Cardiac muscle cell (in vitro differentiated cells and primary cell): ENCODE measurements around the gene FLNB. TPM values are rescaled to one million over a fixed set of nuclear protein-coding genes. Genes with fewer than 3 reads are reported as not detected.

Source experiments
- DNase-seq, 2 donors: peaks; one replicate each; pipeline versions ENCODE4 v3.0.0 to v3.0.0-alpha.2; 2010 to 2017; ENCODE audit warnings: low read depth in 1 of 2, low spot score in 1 of 2
- H3K27ac ChIP-seq: fragments of 200-600 bp; sonication (generic); 2 replicates; pipeline ENCODE4 v1.5.1; 2016
- H3K27me3 ChIP-seq: fragments of 200-600 bp; sonication (generic); 2 replicates; pipeline ENCODE4 v1.6.0; 2016; ENCODE audit warnings: control low read depth
- H3K36me3 ChIP-seq: fragments of 200-600 bp; sonication (generic); 2 replicates; pipeline ENCODE4 v1.5.1; 2016; ENCODE audit warnings: control low read depth
- H3K4me1 ChIP-seq: fragments of 200-600 bp; sonication (generic); 2 replicates; pipeline ENCODE4 v1.8.1; 2017; ENCODE audit warnings: low read depth, mild to moderate bottlenecking, mixed run types
- H3K4me3 ChIP-seq: fragments of 200-600 bp; sonication (generic); 2 replicates; pipeline ENCODE4 v1.5.1; 2016; ENCODE audit warnings: mild to moderate bottlenecking
- H3K9me3 ChIP-seq: fragments of 200-600 bp; sonication (generic); 2 replicates; pipeline ENCODE4 v1.5.1; 2017; ENCODE audit warnings: low read depth, mild to moderate bottlenecking, control low read depth
- polyA plus RNA-seq: library from polyadenylated mRNA; unstranded; fragments of >200 nt; fragmentation: Nextera tagmentation; extraction: Ambion mirVana; gene quantifications from 2 replicates; pipeline ENCODE4 v1.2.1, GENCODE V29; 2016
- total RNA-seq: library from RNA; depleted of rRNA; stranded (reverse); fragments of >200 nt; gene quantifications from 2 replicates; pipeline ENCODE4 v1.2.3, GENCODE V29; 2016
- TF ChIP-seq, protein P1 (sequence below): IDR thresholded peaks from 2 replicates; pipeline ENCODE4 v1.5.1; 2012; ENCODE audit warnings: low read depth, mild to moderate bottlenecking, low read length

The FLNB gene
- total and polyA plus RNA-seq, 2 experiments from 2014 or later, result 12.1 to 28.7 TPM

GRCh38 chr3:58105196-58105595, 97.0 kb downstream of the FLNB start:
- H3K4me1 ChIP-seq, result no peaks in the 10 kb centered on the region
- peaks cover 15% of the 10 kb centered on the region for H3K36me3 ChIP-seq
- H3K27me3 ChIP-seq, result no peaks in the 10 kb centered on the region
- H3K9me3 ChIP-seq, result no peaks in the 10 kb centered on the region
- TF ChIP-seq, protein P1, sequence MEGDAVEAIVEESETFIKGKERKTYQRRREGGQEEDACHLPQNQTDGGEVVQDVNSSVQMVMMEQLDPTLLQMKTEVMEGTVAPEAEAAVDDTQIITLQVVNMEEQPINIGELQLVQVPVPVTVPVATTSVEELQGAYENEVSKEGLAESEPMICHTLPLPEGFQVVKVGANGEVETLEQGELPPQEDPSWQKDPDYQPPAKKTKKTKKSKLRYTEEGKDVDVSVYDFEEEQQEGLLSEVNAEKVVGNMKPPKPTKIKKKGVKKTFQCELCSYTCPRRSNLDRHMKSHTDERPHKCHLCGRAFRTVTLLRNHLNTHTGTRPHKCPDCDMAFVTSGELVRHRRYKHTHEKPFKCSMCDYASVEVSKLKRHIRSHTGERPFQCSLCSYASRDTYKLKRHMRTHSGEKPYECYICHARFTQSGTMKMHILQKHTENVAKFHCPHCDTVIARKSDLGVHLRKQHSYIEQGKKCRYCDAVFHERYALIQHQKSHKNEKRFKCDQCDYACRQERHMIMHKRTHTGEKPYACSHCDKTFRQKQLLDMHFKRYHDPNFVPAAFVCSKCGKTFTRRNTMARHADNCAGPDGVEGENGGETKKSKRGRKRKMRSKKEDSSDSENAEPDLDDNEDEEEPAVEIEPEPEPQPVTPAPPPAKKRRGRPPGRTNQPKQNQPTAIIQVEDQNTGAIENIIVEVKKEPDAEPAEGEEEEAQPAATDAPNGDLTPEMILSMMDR, result no peak
- DNase-seq, result no peak
- H3K27ac ChIP-seq, result no peak overlapping the region
- H3K4me3 ChIP-seq, result no peak overlapping the region

DNA sequence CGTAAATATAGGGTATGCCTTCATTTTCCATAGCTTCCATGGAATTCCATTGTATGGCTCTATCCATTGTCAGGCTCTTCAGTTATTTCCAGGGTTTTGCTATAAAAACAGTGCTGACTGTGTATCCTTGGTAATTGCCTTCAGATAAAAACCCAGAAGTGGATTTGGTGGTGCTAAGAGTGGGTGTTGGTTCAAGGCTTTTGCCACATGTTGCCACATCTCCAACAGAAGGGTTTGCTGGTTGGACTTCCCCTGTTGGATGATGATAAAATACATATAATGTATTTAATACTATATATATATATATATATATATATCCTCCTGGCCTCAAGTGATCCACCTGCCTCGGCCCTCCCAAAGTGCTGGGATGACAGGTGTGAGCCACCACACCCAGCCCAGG, 97.8 kb downstream of the FLNB start:
- peaks cover 15% of the 10 kb centered on the region for H3K36me3 ChIP-seq

GRCh38 chr3:58106640-58107039, 98.4 kb downstream of the FLNB start:
- Histone ChIP-seq H3K4me3 (no peak overlapping the region), H3K36me3 (peaks cover 15% of the 10 kb centered on the region), H3K4me1 (no peaks in the 10 kb centered on the region), H3K9me3 (no peaks in the 10 kb centered on the region), H3K27me3 (no peaks in the 10 kb centered on the region), H3K27ac (no peak overlapping the region)
- TF ChIP-seq, protein P1, result no peak
- DNase-seq, result no peak

More for the DNA sequence above, 97.8 kb downstream of the FLNB start:
- H3K9me3 ChIP-seq, result no peaks in the 10 kb centered on the region
- TF ChIP-seq, protein P1, result no peak
- no peak overlapping the region for H3K4me3 ChIP-seq
- no peaks in the 10 kb centered on the region for H3K4me1 ChIP-seq
- no peak for DNase-seq
- H3K27ac ChIP-seq, result no peak overlapping the region
- no peaks in the 10 kb centered on the region for H3K27me3 ChIP-seq

GRCh38 chr3:58107597-58107996, 99.4 kb downstream of the FLNB start:
- Histone ChIP-seq H3K4me3 (no peak overlapping the region), H3K27me3 (no peaks in the 10 kb centered on the region), H3K27ac (no peak overlapping the region), H3K36me3 (peaks cover 18% of the 10 kb centered on the region), H3K9me3 (no peaks in the 10 kb centered on the region), H3K4me1 (no peaks in the 10 kb centered on the region)
- TF ChIP-seq, protein P1, result no peak
- no peak for DNase-seq

GRCh38 chr3:58109752-58110151, 101.5 kb downstream of the FLNB start:
- no peaks in the 10 kb centered on the region for H3K27me3 ChIP-seq
- no peak overlapping the region for H3K4me3 ChIP-seq
- H3K27ac ChIP-seq, result no peak overlapping the region
- DNase-seq, result no peak
- no peaks in the 10 kb centered on the region for H3K9me3 ChIP-seq
- TF ChIP-seq, protein P1, result no peak
- H3K36me3 ChIP-seq, result peaks cover 20% of the 10 kb centered on the region
- no peaks in the 10 kb centered on the region for H3K4me1 ChIP-seq
